Measurements from ENCODE around the gene BCL6B.

The BCL6B gene

DNA sequence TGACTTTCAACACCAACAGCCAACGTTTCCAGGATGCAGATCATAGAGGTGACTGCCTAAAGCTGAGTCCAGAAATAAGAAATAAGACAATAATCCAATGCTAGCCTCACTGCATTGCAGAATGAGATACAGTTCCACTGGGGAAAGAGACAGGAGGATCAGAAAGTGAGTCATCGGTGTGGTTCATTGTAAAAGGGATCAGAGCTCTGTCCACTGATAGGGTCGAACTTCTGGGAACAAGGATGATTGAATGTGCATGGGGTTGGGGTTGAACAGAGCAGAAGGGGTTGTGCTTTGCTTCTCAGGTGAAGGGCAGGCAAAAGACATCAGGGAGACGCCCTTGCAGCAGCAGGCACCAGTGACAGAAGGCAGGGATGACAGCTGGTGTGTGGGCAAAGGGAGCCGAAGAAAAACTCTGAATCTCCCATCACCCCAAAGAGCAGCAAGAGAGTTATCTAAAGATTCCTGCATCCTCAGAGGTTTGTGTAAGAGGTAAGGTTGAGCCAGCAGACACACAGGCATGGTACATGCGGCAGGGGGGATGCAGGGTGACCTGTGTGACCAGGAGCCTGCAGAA, 40.8 kb downstream of the BCL6B start:
- DNase-seq: no peak

DNA sequence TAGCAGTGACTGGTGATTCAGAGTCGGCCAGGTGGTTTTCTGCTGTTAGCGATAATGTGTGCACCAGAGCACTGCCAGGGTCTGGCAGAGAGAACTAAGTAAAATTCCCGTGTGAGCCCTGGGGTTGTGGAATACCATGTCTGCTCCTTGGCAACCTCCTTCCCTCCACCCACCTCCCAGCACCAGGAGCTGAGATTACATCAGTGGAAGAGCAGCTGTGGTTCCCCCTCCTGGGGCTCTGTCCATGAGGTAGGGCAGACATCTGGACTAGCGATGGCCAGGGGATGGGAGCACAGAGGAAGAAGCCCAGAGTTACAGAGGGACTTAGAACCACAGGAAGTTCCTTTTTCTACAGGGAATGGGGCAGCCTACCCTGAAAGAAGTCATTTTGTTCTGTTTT, 41.4 kb downstream of the BCL6B start:
- no peak for DNase-seq

DNA sequence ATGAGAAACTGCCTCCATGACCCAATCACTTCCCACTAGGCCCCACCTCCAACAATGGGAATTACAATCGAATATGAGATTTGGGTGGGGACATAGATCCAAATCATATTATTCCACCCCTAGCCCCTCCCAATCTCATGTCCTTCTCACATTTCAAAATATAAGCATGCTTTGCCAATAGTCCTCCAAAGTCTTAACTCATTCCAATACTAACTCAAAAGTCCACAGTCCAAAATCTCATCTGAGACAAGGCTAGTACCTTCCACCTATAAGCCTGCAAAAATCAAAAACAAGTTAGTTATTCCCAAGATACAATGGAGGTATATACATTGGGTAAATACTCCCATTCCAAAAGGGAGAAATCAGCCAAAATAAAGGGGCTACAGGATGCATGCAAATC, 44.3 kb downstream of the BCL6B start:
- DNase-seq: no peak

DNA sequence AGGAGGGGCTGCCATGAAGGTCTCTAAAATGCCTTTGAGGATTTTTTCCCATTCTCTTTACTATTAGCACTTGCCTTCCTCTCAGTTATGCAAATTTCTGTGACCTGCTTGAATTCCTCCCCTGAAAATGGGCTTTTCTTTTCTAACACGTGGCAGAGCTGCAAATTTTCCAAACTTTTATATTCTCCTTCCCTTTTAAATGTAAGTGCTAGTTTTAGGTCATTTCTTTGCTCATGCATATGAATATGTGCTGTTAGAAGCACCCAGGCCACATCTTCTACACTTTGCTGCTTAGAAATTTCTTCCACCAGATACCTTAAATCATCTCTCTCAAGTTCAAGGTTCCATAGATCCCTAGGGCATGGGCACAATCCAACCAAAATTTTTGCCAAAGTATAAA, 45.4 kb downstream of the BCL6B start:
- no peak for DNase-seq

DNA sequence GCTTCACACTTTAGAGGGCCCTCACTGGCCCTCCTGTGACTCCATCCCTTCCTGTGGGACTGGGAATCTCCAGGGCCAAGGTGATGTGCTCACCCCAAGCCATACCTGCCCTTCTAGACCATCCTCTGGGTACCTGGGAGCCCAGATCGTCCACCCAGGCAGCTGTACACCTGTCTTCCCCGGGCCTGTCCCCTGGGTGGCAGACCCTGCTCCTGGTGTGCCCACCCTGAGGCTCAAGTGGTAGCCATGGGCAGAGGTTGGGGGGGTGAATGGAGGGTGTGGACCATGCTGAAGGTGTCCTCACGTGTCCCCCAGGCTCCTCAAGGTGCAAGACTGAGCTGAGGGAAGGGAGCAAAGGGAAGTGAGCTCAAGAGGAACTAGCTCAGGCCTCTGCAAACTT, 47.9 kb downstream of the BCL6B start:
- DNase-seq: no peak

DNA sequence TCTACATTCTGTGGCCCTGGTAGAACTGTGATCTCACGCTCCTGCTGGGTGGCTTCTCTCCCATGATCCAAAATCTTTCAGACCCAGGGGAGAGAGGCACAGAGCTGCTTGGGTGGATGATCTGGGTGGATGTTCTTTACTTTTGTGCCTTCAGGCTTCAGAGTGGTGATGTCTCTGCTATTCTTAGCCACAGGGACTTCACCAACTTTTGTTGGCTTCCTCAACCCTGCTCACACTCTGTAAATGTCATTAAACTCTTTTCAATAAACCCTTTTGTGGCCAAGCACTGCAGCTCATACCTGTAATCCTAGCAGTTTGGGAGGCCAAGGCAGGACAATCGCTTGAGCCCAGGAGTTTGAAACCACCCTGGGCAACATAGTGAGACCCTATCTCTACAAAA, 49.6 kb downstream of the BCL6B start:
- no peak for DNase-seq

DNA sequence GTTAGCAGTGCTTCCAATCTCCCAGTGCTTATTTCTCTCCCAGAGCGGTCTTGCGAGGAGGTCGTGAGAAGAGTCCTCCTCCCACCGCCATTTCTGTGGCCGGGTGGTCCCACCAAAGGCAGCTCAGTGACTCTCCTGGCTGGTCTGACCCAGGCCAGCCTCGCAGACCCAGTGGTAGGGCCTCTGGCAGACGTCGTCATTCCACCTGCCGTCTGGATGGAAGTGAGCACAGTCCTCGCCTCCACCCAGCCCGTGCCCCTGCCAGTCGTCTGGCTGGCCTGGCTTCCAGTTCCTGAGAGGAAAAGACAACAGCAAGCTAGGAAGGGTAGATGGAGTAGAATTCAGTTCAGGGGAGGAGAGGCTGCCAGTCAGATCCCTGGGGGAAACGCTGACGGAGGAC, 52.1 kb downstream of the BCL6B start:
- no peak for DNase-seq

DNA sequence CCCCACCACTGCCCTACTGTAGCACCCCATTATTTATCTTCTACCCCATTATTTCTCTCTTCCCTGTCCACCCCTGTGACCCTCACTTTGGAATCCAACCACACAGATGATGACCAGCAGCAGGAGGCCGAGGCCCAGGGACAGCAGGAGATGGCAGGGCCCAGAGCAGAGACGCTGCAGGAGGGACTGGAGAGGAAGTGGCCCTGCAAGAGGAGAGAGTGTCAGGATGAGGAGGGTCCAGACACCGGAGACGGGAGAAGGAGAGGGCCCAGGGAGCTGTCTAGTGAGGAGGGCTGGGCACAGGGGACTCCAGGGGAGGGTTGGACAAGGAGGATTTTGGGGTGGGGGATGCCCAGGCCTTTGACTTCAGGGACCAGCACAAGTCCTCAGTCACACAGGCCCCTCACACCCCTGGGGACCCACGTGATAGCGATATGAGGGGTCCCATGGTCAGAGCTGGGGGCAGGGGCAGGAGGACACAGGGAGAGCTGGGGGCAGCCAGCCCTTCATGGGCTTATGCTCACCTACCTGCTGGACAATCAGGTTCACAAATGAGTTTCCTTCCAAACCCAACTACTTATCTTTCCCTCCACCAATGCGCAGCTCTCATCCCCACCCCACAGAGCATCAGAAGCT, 55.2 kb downstream of the BCL6B start:
- DNase-seq: no peak

DNA sequence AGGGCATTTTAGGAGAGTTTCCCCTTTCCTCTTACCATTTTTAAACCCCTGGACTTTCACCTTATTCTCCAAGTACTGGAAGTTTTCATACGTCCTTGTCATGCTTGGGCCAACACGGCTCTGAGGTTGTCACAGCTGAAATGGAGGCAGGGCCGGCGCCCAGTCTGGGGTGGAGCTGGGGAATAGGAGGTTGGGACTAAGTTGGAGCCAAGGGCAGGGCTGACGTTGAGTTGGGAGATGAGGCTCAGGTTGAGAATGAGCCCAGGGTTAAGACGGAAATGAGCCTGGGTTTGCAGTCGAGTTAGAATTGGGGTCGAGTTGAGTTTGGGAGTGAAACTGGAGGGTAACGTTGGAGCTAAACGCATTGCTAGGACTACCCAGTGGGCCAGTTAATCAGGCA, 55.9 kb downstream of the BCL6B start:
- no peak for DNase-seq
